SHP77 treated with DMSO at 0.1 percent for 48 hours (cell line): ENCODE results near the gene FLT1.

Experiments used
- DNase-seq: peaks from one replicate; lab custom pipeline; 2025; lab: John Stamatoyannopoulos, UW

FLT1 gene

DNA sequence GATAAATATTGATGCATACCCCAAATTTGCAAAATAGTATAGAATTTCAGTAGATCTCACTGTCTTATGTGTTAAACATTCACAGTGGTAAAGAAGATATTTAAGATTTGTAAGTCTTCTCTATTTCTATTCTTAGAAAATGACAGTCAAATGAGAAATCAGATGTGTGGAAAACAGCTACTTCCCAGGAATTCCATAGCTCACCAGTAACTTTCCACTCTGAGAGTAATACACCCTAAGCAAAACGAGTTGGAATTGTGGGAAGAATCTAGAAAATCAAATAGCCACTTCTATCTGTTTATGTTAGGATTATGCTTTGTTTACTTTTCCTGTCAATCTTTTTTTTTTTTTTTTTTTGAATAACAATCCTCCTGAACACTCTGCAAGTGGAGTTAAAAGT is 69.1 kb downstream of the FLT1 start:
- DNase-seq = no peak

DNA sequence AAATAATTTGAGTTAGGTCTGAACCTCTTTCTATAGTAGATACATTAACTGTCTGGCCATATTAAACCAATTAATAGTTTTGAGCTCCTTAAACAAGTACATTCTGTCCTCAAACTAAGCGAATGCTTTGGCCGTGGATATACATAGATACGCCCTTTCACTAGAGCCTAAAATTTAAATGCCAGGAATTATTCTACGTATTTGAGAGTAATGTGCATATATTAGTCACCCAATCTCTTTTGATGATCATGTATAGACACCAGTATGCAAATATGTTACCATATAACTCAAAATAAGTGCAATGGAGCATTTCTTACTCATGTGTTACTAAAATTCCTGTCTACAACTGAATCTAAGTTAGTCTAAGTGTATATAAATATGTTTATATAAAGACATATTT is 70.4 kb downstream of the FLT1 start:
- no peak for DNase-seq

DNA sequence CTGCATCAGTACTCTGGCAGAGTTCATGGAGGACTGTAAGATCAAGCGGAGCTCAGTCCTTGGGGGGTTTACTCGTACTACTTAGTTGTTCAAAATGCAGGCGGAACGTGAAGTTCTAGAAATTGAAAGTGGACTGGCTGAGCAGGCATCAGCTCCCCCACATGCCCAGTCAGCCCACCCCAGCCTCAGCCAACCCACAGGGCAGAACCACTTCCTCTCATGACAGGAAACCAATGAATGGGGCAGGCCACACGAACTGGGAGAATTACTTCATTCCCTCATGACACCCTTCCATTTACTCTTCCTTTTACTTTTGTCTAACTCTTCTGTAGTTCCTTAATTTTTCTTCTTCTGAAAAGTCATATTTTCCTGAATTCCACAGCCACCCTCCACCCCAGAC is 71.9 kb downstream of the FLT1 start:
- no peak for DNase-seq

DNA sequence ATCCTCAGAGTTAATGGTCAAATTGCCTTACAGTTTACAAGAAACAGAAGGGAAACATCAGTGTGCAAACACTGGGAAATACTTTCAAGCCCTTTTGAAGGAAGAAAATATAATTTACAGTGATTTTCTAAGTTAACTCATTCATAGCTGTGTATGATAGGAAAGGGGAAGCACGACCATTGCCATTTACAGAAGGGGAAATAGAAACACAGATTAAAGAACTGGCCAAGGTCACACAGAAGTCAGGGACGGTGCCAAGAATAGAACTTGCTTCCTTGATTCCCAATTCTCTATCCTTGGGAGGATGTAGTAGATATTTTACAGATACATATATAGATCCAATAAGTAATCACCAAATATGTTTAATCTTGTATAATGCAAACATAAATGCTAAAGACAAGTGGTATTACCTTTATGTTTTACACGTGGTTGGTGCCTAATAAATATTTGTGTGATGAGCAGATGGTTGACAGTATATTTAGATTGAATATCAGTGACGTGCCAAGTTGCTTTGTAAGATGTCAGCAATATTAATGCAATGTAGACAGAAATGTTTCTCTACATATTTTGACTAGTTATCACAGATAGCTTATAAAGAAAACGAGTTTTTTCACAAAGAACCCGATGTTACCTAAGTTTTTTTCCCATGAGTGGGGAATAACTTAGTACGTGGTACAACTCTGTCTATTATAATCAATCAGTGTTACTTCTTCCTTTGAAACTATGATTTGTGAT is 73.1 kb downstream of the FLT1 start:
- no peak for DNase-seq

DNA sequence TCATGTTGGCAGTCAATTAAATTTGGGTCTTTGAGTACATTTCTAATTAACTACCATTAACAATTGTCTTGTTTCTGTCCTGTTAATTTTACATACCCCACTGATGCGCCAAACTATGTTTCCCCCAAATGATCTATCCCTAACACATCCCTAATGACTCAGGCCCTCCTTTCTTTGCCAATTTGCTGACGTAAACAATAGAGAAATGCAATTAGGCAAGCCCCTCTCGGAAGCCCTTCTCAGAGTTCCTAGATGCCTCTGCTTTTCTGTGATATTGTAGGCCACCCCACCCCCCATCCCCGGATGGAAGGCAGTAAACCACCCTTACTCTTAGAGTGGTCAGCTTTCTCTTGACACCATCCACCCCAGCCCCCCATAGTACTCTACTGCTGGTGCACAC is 74.2 kb downstream of the FLT1 start:
- DNase-seq = no peak

DNA sequence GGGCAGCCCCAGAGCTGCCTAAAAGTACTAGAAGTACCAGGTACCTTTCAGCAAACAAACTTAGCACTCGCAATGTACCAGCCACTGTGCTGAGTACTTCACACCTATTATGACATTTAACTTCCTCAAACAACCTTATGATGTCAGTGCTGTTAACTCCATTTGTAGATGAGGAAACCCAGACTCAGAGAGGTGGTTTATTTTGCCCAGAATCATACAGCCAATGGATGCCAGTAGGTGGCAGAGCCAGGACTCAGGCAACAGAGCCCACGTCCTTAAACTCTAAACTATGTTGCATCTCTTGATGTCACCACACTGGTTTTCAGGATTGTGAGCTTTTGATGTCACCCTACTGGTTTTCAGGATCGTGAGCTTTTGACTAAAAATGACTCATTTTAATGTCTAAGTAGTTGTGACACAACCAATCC is 78.9 kb downstream of the FLT1 start:
- DNase-seq = no peak

DNA sequence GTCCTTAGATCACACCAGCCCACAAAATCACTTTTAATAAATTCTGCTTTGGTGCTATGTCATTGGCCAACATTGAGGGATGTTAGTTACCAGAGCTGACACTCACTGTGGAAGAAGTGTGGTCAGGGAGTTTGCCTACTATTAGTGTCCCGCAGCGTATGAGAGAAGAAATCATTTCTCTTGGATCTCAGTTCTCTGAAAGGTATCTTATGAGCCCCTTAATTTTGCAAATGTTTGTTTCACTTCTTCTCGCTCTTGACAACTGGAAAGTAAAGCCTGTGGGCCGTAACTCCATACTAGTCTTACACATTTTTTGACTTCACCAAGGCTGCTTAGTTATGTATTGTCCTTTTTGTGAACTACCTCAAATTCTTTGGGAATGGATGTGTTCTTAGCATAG is 80.9 kb downstream of the FLT1 start:
- no peak for DNase-seq

DNA sequence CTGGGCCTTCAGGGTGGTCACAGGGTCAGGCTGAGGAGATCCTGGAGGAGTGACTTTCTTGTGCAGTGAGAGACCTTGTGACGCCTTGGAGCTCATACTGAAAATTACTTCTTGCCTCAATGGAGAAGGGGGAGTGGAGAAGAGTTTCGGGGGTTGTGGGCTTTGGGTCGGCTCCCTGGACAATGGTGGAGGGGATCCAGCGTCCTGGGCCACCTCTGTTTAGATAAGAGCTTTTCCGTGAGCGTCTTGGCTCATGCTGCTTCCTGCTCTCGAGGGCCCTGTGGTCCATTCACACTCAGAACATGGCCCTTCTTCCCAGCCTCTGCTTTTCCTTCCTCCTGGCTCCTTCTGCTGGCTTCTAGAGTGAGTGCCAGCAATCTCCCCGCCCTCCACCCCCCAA is 81.9 kb downstream of the FLT1 start:
- DNase-seq = no peak

DNA sequence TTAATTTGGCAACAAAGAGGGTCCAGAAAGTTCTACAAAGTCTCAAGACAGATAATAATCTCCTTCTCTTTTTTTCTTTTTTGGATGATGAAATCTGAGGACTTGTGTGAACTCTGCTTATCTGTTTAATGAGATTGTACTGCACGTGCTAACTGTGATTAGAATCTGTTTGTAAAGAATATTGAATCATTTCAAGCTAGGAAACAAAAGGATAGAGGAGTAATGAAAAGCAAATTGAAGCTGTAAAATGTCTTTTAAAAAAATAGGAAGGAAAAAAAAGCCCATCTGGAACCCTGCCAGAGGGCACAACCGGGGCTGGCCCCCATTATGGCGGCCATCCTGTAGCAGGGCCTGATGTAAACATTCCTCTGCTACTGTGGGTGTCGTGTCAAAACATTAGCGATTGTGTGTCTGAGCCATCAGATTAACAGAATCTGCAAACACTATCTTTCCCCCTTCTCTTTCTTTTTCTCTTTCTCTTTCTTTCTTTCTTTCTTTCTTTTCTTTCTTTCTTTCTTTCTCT is 83.0 kb downstream of the FLT1 start:
- DNase-seq = no peak

DNA sequence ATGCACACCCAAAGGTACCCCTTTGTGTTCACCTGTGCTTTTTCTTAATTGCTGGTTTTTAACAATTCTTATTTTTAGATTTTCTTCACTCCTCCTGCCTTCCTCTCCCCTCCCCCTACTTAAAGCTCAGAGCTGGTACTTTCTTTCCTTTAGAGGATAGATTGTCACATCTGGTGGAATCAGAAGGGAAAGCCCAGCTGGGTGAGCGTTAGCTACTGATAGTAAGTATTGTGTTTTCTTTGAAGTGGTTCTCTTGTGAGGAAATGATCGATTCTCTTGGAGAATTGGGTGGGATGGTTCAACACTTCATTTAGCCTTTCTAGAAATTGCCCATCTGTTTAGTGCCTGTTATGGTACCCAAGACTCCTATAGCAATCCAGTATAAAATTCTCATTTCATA is 84.8 kb downstream of the FLT1 start:
- no peak for DNase-seq

DNA sequence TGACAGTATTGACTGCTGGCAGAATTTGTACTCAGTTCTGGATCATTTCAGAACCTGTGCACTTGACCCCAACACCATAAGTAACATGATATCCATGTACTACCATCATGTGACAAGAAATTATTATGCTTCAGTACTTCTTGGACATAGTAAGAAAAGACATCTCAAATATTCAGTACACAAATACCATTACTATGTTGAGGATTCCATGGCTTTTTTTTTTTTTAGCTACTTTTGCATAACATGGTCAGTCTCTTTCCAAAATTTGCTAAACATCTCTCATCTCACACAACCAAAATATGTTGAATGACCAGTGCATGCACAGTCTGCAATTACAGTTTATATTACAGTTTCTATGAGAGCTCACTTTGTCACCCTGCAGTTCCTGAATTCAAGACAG is 85.3 kb downstream of the FLT1 start:
- no peak for DNase-seq

DNA sequence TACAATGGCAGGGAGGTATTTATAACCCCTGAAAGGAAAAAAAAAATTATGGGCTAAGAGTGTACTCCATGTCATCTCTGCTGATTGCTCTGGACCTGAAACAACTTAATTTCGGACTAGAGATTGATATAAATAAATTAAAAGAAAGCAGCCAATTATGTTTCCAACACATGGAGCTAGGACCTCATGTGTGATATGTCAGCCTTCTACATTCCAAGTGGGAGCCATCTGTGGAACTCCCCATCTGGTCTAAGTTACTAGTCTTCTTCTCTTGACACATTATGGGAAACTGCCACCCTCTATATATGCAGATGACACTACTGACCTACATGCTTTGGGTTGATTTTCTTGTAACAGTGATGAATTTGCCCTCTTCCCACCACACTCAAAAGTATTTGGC is 86.1 kb downstream of the FLT1 start:
- DNase-seq = no peak

DNA sequence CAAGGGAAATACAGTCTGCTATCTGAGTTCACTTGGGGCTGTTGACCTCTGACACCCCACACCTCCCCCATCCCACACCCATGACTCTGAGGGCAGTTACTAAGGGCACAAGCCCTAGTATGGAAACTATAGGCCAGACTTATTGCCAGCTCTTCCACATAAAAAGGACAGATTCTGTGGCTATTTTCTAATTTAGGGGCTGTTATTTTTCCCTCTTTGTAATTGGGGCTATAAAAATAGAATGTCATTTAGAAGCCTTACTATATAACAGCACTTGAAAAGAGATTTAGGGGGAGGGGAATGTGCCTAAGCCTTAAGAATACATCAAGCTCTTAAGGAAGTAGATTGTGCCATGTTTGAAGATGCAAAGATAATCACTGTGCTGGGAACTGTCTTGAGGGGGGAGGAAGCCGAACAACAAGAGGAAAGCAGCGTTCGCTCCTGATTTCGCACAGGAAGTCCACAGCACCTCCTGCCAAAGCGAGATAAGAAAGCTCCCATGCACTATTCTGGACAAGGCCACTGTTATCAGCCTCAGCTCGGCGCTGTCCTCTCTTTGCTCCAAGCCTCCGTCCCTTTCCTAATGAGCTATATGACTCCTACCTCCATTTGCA is 86.6 kb downstream of the FLT1 start:
- DNase-seq = no peak

DNA sequence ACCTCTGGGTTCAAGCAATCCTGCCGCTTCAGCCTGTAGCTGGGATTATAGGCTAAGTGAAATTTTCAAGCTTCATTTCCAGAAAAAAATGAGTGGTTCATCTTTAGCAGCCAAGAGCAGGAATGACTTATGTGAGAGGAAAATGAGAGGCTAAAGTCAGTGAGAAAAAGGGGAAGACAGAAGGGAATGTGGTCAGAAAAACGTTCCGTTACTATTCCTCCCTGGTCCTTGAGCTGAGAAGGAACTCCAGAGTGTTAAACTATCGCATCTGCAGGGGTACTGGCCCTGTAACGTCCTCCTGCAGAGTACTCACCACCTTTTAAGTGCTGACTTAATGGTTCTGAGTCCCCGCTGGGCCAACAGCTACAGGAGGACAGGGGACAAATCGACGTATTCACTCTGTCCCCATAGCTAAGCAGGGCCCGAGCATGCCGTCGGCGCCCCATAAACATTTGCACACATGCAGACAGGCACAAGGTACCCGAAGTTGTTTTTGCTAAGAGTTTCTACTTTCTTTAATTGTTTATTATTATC is 88.1 kb downstream of the FLT1 start:
- no peak for DNase-seq

DNA sequence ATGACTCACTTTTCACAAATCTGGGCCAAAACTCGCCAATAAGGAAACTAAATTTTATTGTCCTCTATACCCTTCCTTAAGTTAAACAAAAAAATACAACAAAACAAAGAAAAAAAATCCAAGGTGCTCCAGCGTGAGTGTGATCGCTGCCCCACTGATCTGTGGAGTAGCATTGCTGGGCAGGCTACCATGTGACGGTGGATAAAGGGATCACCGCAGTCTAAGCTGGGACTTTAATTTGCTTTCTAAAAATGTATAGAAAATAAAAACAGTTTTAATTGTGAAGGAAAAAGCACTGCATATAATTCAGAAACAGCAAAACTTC is 92.9 kb downstream of the FLT1 start:
- no peak for DNase-seq

DNA sequence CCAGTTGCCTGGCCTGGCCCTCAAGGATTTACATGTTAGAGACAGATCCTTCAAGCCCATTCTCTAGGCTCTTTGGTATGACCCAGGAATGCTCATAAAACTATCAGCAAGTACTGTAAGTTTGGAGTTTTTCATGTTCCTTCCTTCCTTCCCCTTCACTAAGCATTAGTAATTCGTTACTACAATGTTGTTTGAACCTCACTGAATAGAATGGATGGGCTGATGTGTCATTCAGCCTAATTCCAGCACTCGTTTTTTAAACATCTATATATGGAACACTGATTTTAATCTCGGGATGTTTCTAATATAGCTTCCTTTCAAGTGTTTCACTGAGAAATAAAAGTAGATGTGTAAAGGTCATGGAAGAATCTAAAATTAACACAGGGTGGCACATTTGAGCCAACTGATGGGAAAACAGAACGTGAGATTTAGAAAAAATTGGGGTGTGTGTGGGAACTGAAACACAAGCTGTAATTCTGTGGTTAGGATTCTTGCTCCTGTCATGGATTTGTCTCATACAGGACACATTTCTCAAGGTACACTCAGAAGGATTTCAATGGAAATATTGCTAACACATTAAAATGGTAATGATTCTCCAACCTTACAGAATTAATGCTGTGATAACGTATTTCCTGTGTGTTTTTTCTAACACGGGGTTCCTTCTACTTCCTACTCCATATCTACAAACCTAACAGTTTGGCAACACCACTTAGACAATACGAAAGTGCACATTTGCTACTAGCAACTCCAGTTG is 93.4 kb downstream of the FLT1 start:
- no peak for DNase-seq

DNA sequence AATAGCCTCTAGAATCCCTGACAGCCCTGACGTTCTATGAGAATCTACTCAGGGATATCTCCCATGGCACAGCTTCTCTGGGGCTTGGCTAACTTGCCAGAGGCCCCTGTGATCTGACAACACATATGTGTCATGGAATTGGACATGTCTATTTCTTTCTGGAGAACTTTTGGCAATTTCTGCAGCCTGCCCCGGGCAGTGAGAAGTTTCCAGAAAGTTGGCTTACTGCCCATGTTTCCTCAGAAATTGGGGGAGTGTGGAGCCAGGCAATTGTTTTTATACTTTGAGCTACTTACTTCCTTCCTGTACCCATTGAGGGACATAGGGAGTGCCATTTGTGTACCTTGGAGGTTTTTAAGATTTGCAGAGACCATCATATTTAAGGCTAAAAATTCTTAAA is 98.9 kb downstream of the FLT1 start:
- DNase-seq = no peak

DNA sequence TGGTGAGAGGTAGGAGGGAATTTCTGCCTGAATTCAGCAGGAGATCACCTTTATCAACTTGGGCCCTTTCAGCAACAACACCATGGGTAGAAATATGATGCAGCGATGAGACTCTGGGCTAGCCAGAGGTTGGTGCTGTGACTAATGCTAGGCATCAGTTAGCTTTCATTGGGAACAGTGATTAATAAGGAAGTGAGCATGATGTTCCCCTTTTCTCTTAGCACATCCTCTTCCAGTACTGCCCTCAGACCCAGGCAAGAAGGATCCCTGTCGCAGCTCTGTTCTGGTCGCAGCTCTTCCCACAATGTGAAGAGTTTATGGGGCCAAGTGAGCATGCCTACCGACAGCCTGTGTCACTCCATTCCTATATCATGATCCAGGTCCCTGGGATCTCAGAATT is 100.5 kb downstream of the FLT1 start:
- no peak for DNase-seq

DNA sequence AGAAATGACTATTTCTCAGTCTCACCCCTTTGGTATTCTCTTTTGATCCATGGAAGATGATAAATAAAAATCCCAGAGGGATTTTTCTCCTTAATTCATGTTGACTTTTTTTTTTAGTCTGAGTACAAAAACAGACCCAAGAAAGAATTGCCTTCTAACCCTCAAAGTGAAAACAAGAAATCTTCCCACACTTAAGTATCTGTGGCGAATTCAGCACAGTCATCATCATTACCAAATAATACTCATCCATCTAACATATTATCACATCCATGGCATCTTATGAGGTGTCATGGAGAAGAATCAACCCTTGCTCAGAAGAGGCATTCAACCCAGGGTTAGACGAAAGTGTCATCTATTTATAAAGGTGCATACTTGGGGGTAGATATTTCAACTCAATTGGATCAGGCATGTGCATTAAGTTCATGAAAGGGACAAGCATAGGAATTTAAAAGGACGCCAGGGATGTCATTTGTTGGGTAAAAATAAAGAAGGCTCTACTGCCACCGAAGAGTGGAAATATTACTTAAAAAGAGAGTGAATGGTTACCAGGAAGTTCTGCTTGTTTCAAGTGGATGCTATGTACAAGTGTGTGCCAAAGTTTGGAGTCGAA is 101.9 kb downstream of the FLT1 start:
- no peak for DNase-seq

DNA sequence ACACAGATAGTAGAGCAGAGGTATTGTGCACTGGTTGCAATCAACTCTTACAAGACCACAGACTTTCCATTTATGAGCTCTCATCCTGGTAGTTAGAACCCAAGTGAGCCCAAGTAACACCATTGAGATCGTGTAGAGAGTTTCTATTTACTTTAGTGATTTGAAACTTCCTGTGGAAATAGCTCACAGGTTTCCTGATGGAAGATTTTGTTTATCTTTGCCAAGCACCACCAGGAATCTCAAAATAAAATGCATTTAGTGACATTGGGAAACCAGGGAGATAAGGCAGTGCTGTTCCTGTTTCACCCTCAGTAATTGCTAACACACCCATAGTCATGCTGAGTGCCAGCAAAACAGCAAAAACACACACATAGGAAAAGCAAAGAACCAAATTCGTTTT is 102.5 kb downstream of the FLT1 start:
- no peak for DNase-seq

DNA sequence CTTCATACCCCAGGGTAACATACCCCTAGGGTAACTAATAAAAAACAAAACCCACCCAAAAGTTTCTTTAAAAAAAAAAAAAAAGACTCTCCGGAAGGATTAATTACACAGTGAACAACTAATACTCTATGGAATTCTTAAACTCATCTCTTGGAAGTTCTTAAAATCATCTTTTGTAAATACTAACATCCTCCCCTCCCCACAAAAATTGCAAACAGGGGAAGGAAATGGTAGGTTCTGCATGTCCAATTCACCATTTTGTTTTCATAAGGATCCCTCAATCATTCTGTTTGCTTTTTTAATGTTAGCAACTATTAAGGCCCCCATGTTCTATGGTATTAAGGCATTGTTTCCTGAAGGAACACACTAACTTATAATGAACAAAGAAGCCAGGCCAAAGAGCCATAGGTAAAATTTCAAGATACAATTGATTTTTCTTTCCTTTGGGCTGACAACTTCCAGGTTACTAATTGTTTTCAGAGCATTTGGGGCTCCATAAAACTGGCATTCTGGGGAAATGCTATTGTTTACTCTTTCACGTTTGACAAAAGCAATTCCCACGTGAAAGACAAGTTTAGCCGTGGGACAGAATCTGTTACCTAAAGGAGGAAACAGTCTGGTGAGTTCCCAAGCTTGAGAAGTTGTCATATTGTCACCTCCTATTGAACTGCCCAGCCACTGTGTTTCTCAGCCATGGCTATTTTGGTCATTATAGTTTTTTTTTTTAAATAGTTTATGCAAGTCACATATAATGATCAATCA is 107.0 kb downstream of the FLT1 start:
- DNase-seq = no peak

DNA sequence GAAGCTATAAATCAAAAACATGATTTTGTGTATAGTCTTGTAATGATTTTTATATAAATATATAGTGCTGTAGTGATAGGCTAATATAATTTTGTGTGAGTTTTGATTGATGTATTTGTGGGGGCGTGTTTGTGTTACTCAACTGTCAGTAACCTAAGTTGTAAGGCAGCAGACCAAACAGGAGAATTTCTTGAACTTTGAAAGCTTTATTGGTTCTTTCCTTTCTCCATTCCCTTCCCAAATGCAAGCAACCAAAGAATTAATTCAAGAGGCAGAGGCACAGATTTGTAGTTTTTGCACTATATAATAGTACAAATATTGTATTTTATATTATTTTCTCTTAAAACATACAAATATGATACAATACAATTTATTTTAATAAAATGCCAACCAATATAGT is 109.6 kb downstream of the FLT1 start:
- no peak for DNase-seq
